Liver (tissue), 9 donors: Measurements from ENCODE around the gene SELENOV. TPM values are rescaled to one million over a fixed set of nuclear protein-coding genes. Genes with fewer than 3 reads are reported as not detected.

Experiments
- DNase-seq: peaks from one replicate; pipeline ENCODE4 v3.0.0-alpha.2; 2017; ENCODE audit warnings: low spot score
- H3K27ac ChIP-seq, 2 donors: one replicate each; pipeline ENCODE4 v1.7.0; 2013; ENCODE audit warnings: inconsistent platforms in 2 of 2, low read length in 2 of 2, control low read depth in 1 of 2, low read depth in 1 of 2, mild to moderate bottlenecking in 1 of 2
- H3K27me3 ChIP-seq, 4 donors: one replicate each; pipeline versions ENCODE4 v1.6.1 to v1.7.0; 2013; ENCODE audit warnings: low read length in 3 of 4, inconsistent platforms in 1 of 4, mild to moderate bottlenecking in 1 of 4, moderate library complexity in 1 of 4; ENCODE audit not compliant: control insufficient read depth in 4 of 4, insufficient read depth in 4 of 4
- H3K36me3 ChIP-seq, 4 donors: one replicate each; pipeline versions ENCODE4 v1.6.1 to v1.7.0; 2013; ENCODE audit warnings: low read length in 3 of 4, mild to moderate bottlenecking in 3 of 4, low read depth in 1 of 4, moderate library complexity in 1 of 4; ENCODE audit not compliant: control insufficient read depth in 4 of 4, insufficient read depth in 3 of 4
- H3K4me1 ChIP-seq, 4 donors: one replicate each; pipeline versions ENCODE4 v1.6.1 to v1.7.0; 2013; ENCODE audit warnings: low read length in 3 of 4, mild to moderate bottlenecking in 3 of 4, moderate library complexity in 1 of 4; ENCODE audit not compliant: control insufficient read depth in 4 of 4, insufficient read depth in 4 of 4
- H3K4me3 ChIP-seq, 3 donors: one replicate each; pipeline versions ENCODE4 v1.6.1 to v1.7.0; 2013; ENCODE audit warnings: low read length in 3 of 3, control low read depth in 1 of 3, low read depth in 1 of 3, mild to moderate bottlenecking in 1 of 3
- H3K9ac ChIP-seq, 2 donors: one replicate each; pipeline ENCODE4 v1.7.0; 2013; ENCODE audit warnings: low read length in 2 of 2, mild to moderate bottlenecking in 2 of 2, moderate library complexity in 2 of 2, control low read depth in 1 of 2, low read depth in 1 of 2
- H3K9me3 ChIP-seq, 4 donors: one replicate each; pipeline versions ENCODE4 v1.6.1 to v1.7.0; 2013; ENCODE audit warnings: low read length in 3 of 4; ENCODE audit not compliant: control insufficient read depth in 4 of 4
- EGR1 ChIP-seq, 2 donors: IDR thresholded peaks; 2 replicates each; pipeline ENCODE4 v1.6.1; 2016 to 2018; ENCODE audit warnings: antibody characterized with exemption in 2 of 2, low read depth in 2 of 2
- FOXA2 ChIP-seq: IDR thresholded peaks from 2 replicates; pipeline ENCODE4 v1.6.1; 2016; ENCODE audit warnings: antibody characterized with exemption
- GABPA ChIP-seq, 2 donors: IDR thresholded peaks in 1 of 2; conservative IDR thresholded peaks in 1 of 2; 2 replicates each; pipeline ENCODE4 v1.6.1; 2016; ENCODE audit warnings: antibody characterized with exemption in 2 of 2, mild to moderate bottlenecking in 1 of 2, moderate library complexity in 1 of 2
- HNF4A ChIP-seq, 2 donors: conservative IDR thresholded peaks; 2 replicates each; pipeline ENCODE4 v1.6.1; 2016; ENCODE audit warnings: antibody characterized with exemption in 2 of 2, mild to moderate bottlenecking in 2 of 2
- HNF4G ChIP-seq: IDR thresholded peaks from 2 replicates; pipeline ENCODE4 v1.6.1; 2016; ENCODE audit warnings: antibody characterized with exemption
- JUND ChIP-seq, 2 donors: IDR thresholded peaks; 2 replicates each; pipeline ENCODE4 v1.6.1; 2016; ENCODE audit warnings: antibody characterized with exemption in 2 of 2
- NR2F2 ChIP-seq: IDR thresholded peaks from 2 replicates; pipeline ENCODE4 v1.6.1; 2016; ENCODE audit warnings: antibody characterized with exemption
- RAD21 ChIP-seq, 2 donors: IDR thresholded peaks; 2 replicates each; pipeline ENCODE4 v1.6.1; 2016; ENCODE audit warnings: antibody characterized with exemption in 2 of 2, mild to moderate bottlenecking in 2 of 2
- RXRA ChIP-seq, 2 donors: IDR thresholded peaks; 2 replicates each; pipeline ENCODE4 v1.6.1; 2017 to 2018; ENCODE audit warnings: antibody characterized with exemption in 2 of 2, mild to moderate bottlenecking in 1 of 2
- SP1 ChIP-seq: IDR thresholded peaks from 2 replicates; pipeline ENCODE4 v1.6.1; 2018; ENCODE audit warnings: antibody characterized with exemption, mild to moderate bottlenecking
- TAF1 ChIP-seq: conservative IDR thresholded peaks from 2 replicates; pipeline ENCODE4 v1.6.1; 2016; ENCODE audit warnings: antibody characterized with exemption, mild to moderate bottlenecking
- YY1 ChIP-seq: IDR thresholded peaks from 2 replicates; pipeline ENCODE4 v1.6.1; 2016; ENCODE audit warnings: antibody characterized with exemption, mild to moderate bottlenecking
- ZBTB33 ChIP-seq: IDR thresholded peaks from 2 replicates; pipeline ENCODE4 v1.6.1; 2016; ENCODE audit warnings: antibody characterized with exemption
- WGBS: extraction: QIAGEN DNeasy Blood & Tissue Kit; methylation state at CpG from one replicate; pipeline ENCODE4 v1.1.7; 2013; 5-methylcytosine and 5-hydroxymethylcytosine counted together
- polyA plus RNA-seq, 2 donors: library from polyadenylated mRNA; stranded (reverse) in 1 of 2; unstranded in 1 of 2; fragments of 200-250 nt in 1 of 2; fragments of >200 nt in 1 of 2; fragmentation: Nextera tagmentation in 1 of 2; extraction: Ambion mirVana in 1 of 2; gene quantifications; one replicate each; pipeline versions ENCODE4 v1.2.1 to v1.2.3, GENCODE V29; 2013 to 2015
- total RNA-seq, 2 donors: library from RNA; depleted of rRNA; stranded (reverse); fragments of >200 nt; gene quantifications; one replicate each; pipeline ENCODE4 v1.2.3, GENCODE V29; 2014
- TF ChIP-seq, protein P1 (sequence below): IDR thresholded peaks from 2 replicates; pipeline ENCODE4 v1.6.1; 2016; ENCODE audit warnings: antibody characterized with exemption
- TF ChIP-seq, protein P2 (sequence below): fragments of 150-350 bp; IDR thresholded peaks from 2 replicates; pipeline ENCODE4 v1.5.1; 2017; ENCODE audit warnings: improper control_type of control experiment, low read depth, low read length; ENCODE audit not compliant: missing input control
- TF ChIP-seq, protein P3 (sequence below): IDR thresholded peaks from 2 replicates; pipeline ENCODE4 v1.6.1; 2016; ENCODE audit warnings: antibody characterized with exemption, mild to moderate bottlenecking
- TF ChIP-seq, protein P4 (sequence below): IDR thresholded peaks from 2 replicates; pipeline ENCODE4 v1.6.1; 2016; ENCODE audit warnings: antibody characterized with exemption
- donor health status: healthy.
- donor health status: healthy.
- donor health status: healthy.
- donor health status: healthy.
- donor health status: healthy.

SELENOV gene
- total and polyA plus RNA-seq, 4 donors: not detected

DNA sequence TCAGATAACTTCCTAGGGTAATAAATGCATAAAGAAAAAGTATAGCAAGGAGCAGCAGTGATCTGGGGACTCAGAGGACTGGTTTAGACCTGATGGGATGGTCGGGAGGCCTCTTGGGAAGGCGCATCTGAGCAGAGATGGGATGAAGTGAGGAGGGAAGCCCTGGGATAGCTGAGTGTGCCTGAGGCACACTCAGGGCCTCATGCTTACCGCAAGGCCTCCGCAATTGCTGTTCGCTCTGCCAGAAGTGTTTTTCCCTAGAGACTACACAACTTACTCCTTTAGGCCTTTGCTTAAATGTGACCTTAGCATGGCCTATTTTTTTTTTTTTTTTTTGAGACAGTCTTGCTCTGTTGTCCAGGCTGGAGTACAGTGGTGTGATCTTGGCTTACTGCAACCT, 20.3 kb upstream of the SELENOV start:
- H3K4me3 ChIP-seq: no peak overlapping the region
- peaks cover 0 to 5% (median 3%) of the 10 kb centered on the region in 4 donors for H3K27me3 ChIP-seq
- TF ChIP-seq SP1: no peak
- no peaks in the 10 kb centered on the region for H3K9me3 ChIP-seq
- WGBS: 89% methylated on average over 5 of the region's 5 CpGs
- DNase-seq: no peak
- H3K4me1 ChIP-seq: peaks cover 0 to 11% (median 5%) of the 10 kb centered on the region in 4 donors
- H3K27ac ChIP-seq: no peak overlapping the region
- H3K9ac ChIP-seq: no peak overlapping the region
- peaks cover 1 to 11% (median 9%) of the 10 kb centered on the region in 4 donors for H3K36me3 ChIP-seq

- H3K4me3 ChIP-seq: no peak overlapping the region
- DNase-seq: no peak
- no peak overlapping the region for H3K9ac ChIP-seq
- H3K36me3 ChIP-seq: peaks cover 0 to 5% (median 0%) of the 10 kb centered on the region in 4 donors
- no peak overlapping the region for H3K27ac ChIP-seq
- peaks cover 0 to 8% (median 4%) of the 10 kb centered on the region in 4 donors for H3K27me3 ChIP-seq
- no peaks in the 10 kb centered on the region for H3K9me3 ChIP-seq
- TF ChIP-seq, protein P1, sequence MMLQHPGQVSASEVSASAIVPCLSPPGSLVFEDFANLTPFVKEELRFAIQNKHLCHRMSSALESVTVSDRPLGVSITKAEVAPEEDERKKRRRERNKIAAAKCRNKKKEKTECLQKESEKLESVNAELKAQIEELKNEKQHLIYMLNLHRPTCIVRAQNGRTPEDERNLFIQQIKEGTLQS: no peak
- TF ChIP-seq, protein P2, sequence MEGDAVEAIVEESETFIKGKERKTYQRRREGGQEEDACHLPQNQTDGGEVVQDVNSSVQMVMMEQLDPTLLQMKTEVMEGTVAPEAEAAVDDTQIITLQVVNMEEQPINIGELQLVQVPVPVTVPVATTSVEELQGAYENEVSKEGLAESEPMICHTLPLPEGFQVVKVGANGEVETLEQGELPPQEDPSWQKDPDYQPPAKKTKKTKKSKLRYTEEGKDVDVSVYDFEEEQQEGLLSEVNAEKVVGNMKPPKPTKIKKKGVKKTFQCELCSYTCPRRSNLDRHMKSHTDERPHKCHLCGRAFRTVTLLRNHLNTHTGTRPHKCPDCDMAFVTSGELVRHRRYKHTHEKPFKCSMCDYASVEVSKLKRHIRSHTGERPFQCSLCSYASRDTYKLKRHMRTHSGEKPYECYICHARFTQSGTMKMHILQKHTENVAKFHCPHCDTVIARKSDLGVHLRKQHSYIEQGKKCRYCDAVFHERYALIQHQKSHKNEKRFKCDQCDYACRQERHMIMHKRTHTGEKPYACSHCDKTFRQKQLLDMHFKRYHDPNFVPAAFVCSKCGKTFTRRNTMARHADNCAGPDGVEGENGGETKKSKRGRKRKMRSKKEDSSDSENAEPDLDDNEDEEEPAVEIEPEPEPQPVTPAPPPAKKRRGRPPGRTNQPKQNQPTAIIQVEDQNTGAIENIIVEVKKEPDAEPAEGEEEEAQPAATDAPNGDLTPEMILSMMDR: no peak
- TF ChIP-seq RXRA (IDR thresholded peaks at IDR 0.05) (no peak), TAF1 (no peak), JUND (IDR thresholded peaks at IDR 0.05) (no peak), HNF4G (no peak), SP1 (no peak), YY1 (no peak), FOXA2 (no peak), RAD21 (IDR thresholded peaks at IDR 0.05) (no peak), NR2F2 (no peak), ZBTB33 (no peak), EGR1 (IDR thresholded peaks at IDR 0.05; ENCODE audit: low read depth in 2 of 2) (no peak), GABPA (IDR thresholded peaks at IDR 0.05 in 1 of 2, conservative IDR thresholded peaks at IDR 0.05 in 1 of 2) (no peak), HNF4A (conservative IDR thresholded peaks at IDR 0.05) (no peak)
- TF ChIP-seq, protein P3, sequence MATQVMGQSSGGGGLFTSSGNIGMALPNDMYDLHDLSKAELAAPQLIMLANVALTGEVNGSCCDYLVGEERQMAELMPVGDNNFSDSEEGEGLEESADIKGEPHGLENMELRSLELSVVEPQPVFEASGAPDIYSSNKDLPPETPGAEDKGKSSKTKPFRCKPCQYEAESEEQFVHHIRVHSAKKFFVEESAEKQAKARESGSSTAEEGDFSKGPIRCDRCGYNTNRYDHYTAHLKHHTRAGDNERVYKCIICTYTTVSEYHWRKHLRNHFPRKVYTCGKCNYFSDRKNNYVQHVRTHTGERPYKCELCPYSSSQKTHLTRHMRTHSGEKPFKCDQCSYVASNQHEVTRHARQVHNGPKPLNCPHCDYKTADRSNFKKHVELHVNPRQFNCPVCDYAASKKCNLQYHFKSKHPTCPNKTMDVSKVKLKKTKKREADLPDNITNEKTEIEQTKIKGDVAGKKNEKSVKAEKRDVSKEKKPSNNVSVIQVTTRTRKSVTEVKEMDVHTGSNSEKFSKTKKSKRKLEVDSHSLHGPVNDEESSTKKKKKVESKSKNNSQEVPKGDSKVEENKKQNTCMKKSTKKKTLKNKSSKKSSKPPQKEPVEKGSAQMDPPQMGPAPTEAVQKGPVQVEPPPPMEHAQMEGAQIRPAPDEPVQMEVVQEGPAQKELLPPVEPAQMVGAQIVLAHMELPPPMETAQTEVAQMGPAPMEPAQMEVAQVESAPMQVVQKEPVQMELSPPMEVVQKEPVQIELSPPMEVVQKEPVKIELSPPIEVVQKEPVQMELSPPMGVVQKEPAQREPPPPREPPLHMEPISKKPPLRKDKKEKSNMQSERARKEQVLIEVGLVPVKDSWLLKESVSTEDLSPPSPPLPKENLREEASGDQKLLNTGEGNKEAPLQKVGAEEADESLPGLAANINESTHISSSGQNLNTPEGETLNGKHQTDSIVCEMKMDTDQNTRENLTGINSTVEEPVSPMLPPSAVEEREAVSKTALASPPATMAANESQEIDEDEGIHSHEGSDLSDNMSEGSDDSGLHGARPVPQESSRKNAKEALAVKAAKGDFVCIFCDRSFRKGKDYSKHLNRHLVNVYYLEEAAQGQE: no peak
- TF ChIP-seq, protein P4, sequence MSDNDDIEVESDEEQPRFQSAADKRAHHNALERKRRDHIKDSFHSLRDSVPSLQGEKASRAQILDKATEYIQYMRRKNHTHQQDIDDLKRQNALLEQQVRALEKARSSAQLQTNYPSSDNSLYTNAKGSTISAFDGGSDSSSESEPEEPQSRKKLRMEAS: no peak
- peaks cover 0 to 11% (median 5%) of the 10 kb centered on the region in 4 donors for H3K4me1 ChIP-seq
- WGBS: 83% methylated on average over 5 of the region's 5 CpGs
Observed at GRCh38 chr19:39496063-39496462, 18.9 kb upstream of the SELENOV start.
